Endothelial cell of umbilical vein (primary cell): Measurements from ENCODE around the gene FGD5. TPM values are rescaled to one million over a fixed set of nuclear protein-coding genes. Genes with fewer than 3 reads are reported as not detected.

Source experiments
- BruUV-seq: library from RNA; stranded (reverse); fragments of 400-500 nt; replicated peaks from 2 replicates; lab custom pipeline; 2021; lab: Mats Ljungman, UMichigan
- CTCF ChIA-PET: fragments of 300-600, 350-600 bp; sonication (Branson Sonifier 250); formaldehyde crosslinking; loops from one replicate; lab custom pipeline; 2021; ENCODE audit warnings: antibody characterized with exemption, inconsistent platforms; lab: Charles Lee
- POLR2A ChIA-PET: fragments of 300-600, 350-600 bp; sonication (Branson Sonifier 250); formaldehyde crosslinking; loops from one replicate; lab custom pipeline; 2021; ENCODE audit warnings: antibody characterized with exemption, inconsistent platforms; lab: Charles Lee
- DNase-seq: peaks from one replicate; pipeline ENCODE4 v3.0.0-alpha.2; 2011; ENCODE audit warnings: low read depth, low spot score
- FAIRE-seq: peaks from 2 replicates; lab custom pipeline; 2011; peaks lifted over from hg19 to GRCh38; lab: Jason Lieb, UNC
- H2AFZ ChIP-seq: 2 replicates; pipeline ENCODE4 v1.6.0; 2012; ENCODE audit warnings: low read depth, low read length, control low read depth, inconsistent platforms
- H3K27ac ChIP-seq: 2 replicates; pipeline ENCODE4 v1.5.1; 2011; ENCODE audit warnings: low read depth, mild to moderate bottlenecking, control low read depth, low read length, moderate library complexity; ENCODE audit not compliant: insufficient read depth
- H3K27me3 ChIP-seq, 2 experiments: 2 replicates each; pipeline versions ENCODE4 v1.6.0 to v1.6.1; 2011; ENCODE audit warnings: low read length in 2 of 2, mixed read lengths in 1 of 2; ENCODE audit not compliant: control insufficient read depth in 2 of 2, insufficient read depth in 2 of 2
- H3K36me3 ChIP-seq, 2 experiments: 2 replicates in 1 of 2; 3 replicates in 1 of 2; pipeline ENCODE4 v1.5.1; 2011; ENCODE audit warnings: low read length in 2 of 2, mild to moderate bottlenecking in 1 of 2, moderate library complexity in 1 of 2; ENCODE audit not compliant: control insufficient read depth in 2 of 2, insufficient read depth in 2 of 2; ENCODE audit errors: extremely low read depth in 1 of 2
- H3K4me1 ChIP-seq: 3 replicates; pipeline ENCODE4 v1.5.1; 2011; ENCODE audit warnings: mild to moderate bottlenecking, low read length; ENCODE audit not compliant: control insufficient read depth, insufficient read depth; ENCODE audit errors: extremely low read depth
- H3K4me2 ChIP-seq: 2 replicates; pipeline ENCODE4 v1.6.1; 2011; ENCODE audit warnings: low read length, control low read depth, mixed read lengths; ENCODE audit not compliant: insufficient read depth
- H3K4me3 ChIP-seq, 3 experiments: fragments of 200-600 bp in 1 of 3; sonication (generic), shearing (Covaris generic) in 1 of 3; replicated peaks in 1 of 3; 2 replicates each; pipeline ENCODE4 v1.5.1; 2011 to 2016; ENCODE audit warnings: control low read depth in 3 of 3, low read length in 3 of 3, mild to moderate bottlenecking in 2 of 3, inconsistent platforms in 1 of 3, low read depth in 1 of 3, moderate library complexity in 1 of 3; ENCODE audit not compliant: insufficient read depth in 1 of 3
- H3K79me2 ChIP-seq: 2 replicates; pipeline ENCODE4 v1.6.0; 2012; ENCODE audit warnings: low read length, inconsistent platforms; ENCODE audit not compliant: control insufficient read depth, insufficient read depth
- H3K9ac ChIP-seq: replicated peaks from 2 replicates; pipeline ENCODE3; 2011; ENCODE audit warnings: low read length, control low read depth; ENCODE audit not compliant: insufficient read depth; ENCODE audit errors: extremely low read depth
- H3K9me1 ChIP-seq: replicated peaks from 3 replicates; pipeline ENCODE4 v1.6.0; 2011; ENCODE audit warnings: mild to moderate bottlenecking, low read length; ENCODE audit not compliant: control insufficient read depth, insufficient read depth; ENCODE audit errors: extremely low read depth
- H3K9me3 ChIP-seq: replicated peaks from 2 replicates; pipeline ENCODE4 v1.5.1; 2012; ENCODE audit warnings: low read length, inconsistent platforms; ENCODE audit not compliant: control insufficient read depth, insufficient read depth
- H4K20me1 ChIP-seq: replicated peaks from 2 replicates; pipeline ENCODE3; 2011; ENCODE audit warnings: mild to moderate bottlenecking, low read length; ENCODE audit not compliant: control insufficient read depth, insufficient read depth; ENCODE audit errors: extremely low read depth
- EZH2 ChIP-seq: IDR thresholded peaks from 2 replicates; pipeline ENCODE4 v1.6.1; 2012; ENCODE audit warnings: borderline replicate concordance, low read depth, mild to moderate bottlenecking, moderate library complexity, low read length, inconsistent platforms; ENCODE audit not compliant: severe bottlenecking
- FOS ChIP-seq: IDR thresholded peaks from 2 replicates; pipeline ENCODE4 v1.6.1; 2011; ENCODE audit warnings: mild to moderate bottlenecking, low read length, moderate library complexity, borderline replicate concordance; ENCODE audit not compliant: insufficient read depth
- GATA2 ChIP-seq: IDR thresholded peaks from 2 replicates; pipeline ENCODE4 v1.7.0; 2011; ENCODE audit warnings: low read depth, mild to moderate bottlenecking, moderate library complexity, mixed read lengths, low read length; ENCODE audit not compliant: insufficient read length, insufficient read depth
- JUN ChIP-seq: IDR thresholded peaks from 2 replicates; pipeline ENCODE4 v1.6.1; 2011; ENCODE audit warnings: borderline replicate concordance, low read depth; ENCODE audit not compliant: insufficient read length, insufficient read depth
- MAX ChIP-seq: IDR thresholded peaks from 2 replicates; pipeline ENCODE4 v1.6.1; 2011; ENCODE audit not compliant: insufficient read depth, insufficient read length
- MYC ChIP-seq: IDR thresholded peaks from one replicate; pipeline ENCODE4 v1.6.1; 2011; ENCODE audit warnings: mild to moderate bottlenecking, low read depth, low read length
- POLR2A ChIP-seq: IDR thresholded peaks from 2 replicates; pipeline ENCODE4 v1.6.1; 2012; ENCODE audit warnings: low read depth, mild to moderate bottlenecking, control low read depth, low read length
- POLR2AphosphoS5 ChIP-seq: IDR thresholded peaks from 2 replicates; pipeline ENCODE4 v1.6.1; 2012; ENCODE audit warnings: low read depth, mild to moderate bottlenecking, control low read depth, low read length, moderate library complexity; ENCODE audit not compliant: insufficient read depth
- dilution Hi-C: fragments of 300-500 bp; cut with MboI; formaldehyde crosslinking; loops from one replicate; pipeline ENCODE4 v1.15.0; 2019; ENCODE audit warnings: low sequenced_read_pairs; ENCODE audit not compliant: extremely low pct_ligation_motif_present
- intact Hi-C: fragments of 100-400 bp; cut with micrococcal nuclease; formaldehyde crosslinking; loops from one replicate; pipeline ENCODE4 v1.10.0; 2022
- polyA plus RNA-seq, 4 experiments: library from polyadenylated mRNA; depleted of rRNA in 3 of 4; stranded (reverse) in 3 of 4; unstranded in 1 of 4; fragments of >200 nt; gene quantifications; 2 replicates each; pipeline versions ENCODE4 v1.2.1 to v1.2.3, GENCODE V29; 2011 to 2012; ENCODE audit warnings: missing spikeins in 1 of 4
- total RNA-seq: library from RNA; stranded (reverse); gene quantifications from 2 replicates; pipeline ENCODE4 v1.2.3, GENCODE V29; 2021
- TF ChIP-seq, protein P1 (sequence below), 2 donors: IDR thresholded peaks; 1 replicate in 1 of 2; 2 replicates in 1 of 2; pipeline ENCODE4 v1.5.1; 2011; ENCODE audit warnings: low read length in 2 of 2, mild to moderate bottlenecking in 2 of 2, moderate library complexity in 2 of 2, control low read depth in 1 of 2, inconsistent platforms in 1 of 2, low read depth in 1 of 2; ENCODE audit not compliant: insufficient read depth in 1 of 2; ENCODE audit errors: extremely low read depth in 1 of 2

The FGD5 gene
- total and polyA plus RNA-seq, 2 donors (not counting 3 experiments of a cell fraction or from before 2014, with no cell fraction given) = 49.6 to 134 TPM

DNA sequence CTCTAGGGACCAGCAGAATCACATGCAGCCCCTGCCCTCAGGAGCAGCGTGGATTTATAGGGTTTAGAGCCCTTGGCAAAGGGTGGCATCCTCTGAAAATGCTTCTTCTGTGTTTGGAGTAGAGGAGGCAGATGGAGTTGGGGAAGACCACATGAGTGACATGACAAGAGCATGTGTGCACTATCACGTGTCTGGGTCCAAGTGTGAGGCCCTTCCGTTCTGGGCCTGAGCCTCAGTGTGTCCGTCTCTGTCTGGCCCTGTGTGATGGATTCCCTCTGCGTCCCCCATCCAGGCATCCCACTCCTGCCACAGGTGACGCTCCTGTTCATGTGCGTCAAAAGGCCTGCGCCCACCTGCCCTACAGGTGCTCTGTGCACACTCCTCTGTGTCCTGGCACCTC lies 30.1 kb downstream of the FGD5 start:
- Histone ChIP-seq H4K20me1 (no peaks in the 10 kb centered on the region), H3K79me2 (peaks cover 85% of the 10 kb centered on the region), H3K4me2 (no peak overlapping the region), H3K4me1 (peaks cover 23% of the 10 kb centered on the region), H2AFZ (no peak overlapping the region), H3K27me3 (no peaks in the 10 kb centered on the region), H3K9me1 (no peaks in the 10 kb centered on the region), H3K27ac (no peak overlapping the region), H3K4me3 (no peak overlapping the region), H3K9me3 (no peaks in the 10 kb centered on the region), H3K9ac (no peak overlapping the region), H3K36me3 (no peaks in the 10 kb centered on the region)
- POLR2A ChIA-PET = no interaction called here
- TF ChIP-seq FOS (no peak), GATA2 (no peak), POLR2A (no peak), POLR2AphosphoS5 (no peak), MAX (no peak), MYC (no peak), JUN (no peak), EZH2 (no peak)
- TF ChIP-seq, protein P1, sequence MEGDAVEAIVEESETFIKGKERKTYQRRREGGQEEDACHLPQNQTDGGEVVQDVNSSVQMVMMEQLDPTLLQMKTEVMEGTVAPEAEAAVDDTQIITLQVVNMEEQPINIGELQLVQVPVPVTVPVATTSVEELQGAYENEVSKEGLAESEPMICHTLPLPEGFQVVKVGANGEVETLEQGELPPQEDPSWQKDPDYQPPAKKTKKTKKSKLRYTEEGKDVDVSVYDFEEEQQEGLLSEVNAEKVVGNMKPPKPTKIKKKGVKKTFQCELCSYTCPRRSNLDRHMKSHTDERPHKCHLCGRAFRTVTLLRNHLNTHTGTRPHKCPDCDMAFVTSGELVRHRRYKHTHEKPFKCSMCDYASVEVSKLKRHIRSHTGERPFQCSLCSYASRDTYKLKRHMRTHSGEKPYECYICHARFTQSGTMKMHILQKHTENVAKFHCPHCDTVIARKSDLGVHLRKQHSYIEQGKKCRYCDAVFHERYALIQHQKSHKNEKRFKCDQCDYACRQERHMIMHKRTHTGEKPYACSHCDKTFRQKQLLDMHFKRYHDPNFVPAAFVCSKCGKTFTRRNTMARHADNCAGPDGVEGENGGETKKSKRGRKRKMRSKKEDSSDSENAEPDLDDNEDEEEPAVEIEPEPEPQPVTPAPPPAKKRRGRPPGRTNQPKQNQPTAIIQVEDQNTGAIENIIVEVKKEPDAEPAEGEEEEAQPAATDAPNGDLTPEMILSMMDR (IDR thresholded peaks at IDR 0.05; ENCODE audit: extremely low read depth in 1 of 2, insufficient read depth in 1 of 2, low read depth in 1 of 2, low read length in 2 of 2) = no peak
- FAIRE-seq (no peak), DNase-seq (no peak)
- dilution Hi-C loops (loop anchor here (10.0 kb wide), 1 partner anchor 64 kb away; no protein-coding TSS in a partner anchor), intact Hi-C loops (loop anchor here (5.0 kb wide), 1 partner anchor 177 kb away; no protein-coding TSS in a partner anchor)
- BruUV-seq = no TSS peak
- CTCF ChIA-PET = interaction anchor here (1.9 to 4.9 kb wide), 2 partner anchors 14 to 58 kb away, joined by 8 to 26 read pairs; no protein-coding TSS in a partner anchor
